Measurements from ENCODE around the gene USP53.
"Not testable (repeated sequence)": the region's sequence is repeated elsewhere in the genome, so short reads cannot be mapped to it uniquely, and the experiment has no call there.

The USP53 gene

GRCh38 chr4:119321921-119322687 is 109.6 kb downstream of the USP53 start, which contains the start of gene FABP2:
TSS of gene FABP2 (minus strand) at chr4:119322138. CDS start at chr4:119322102, 36 bp downstream.
- DNase-seq: no peak

GRCh38 chr4:119328695-119329094 is 116.2 kb downstream of the USP53 start:
- no peak for DNase-seq

- DNase-seq: no peak
Observed at GRCh38 chr4:119329835-119330620, 117.5 kb downstream of the USP53 start.

GRCh38 chr4:119336332-119336979 is 123.9 kb downstream of the USP53 start:
- not testable (repeated sequence) for DNase-seq

- DNase-seq: no peak
Observed at GRCh38 chr4:119337010-119337409, 124.5 kb downstream of the USP53 start.

- not testable (repeated sequence) for DNase-seq
Observed at GRCh38 chr4:119339895-119340294, 127.4 kb downstream of the USP53 start.

- not testable (repeated sequence) for DNase-seq
Observed at GRCh38 chr4:119343293-119343692, 130.8 kb downstream of the USP53 start.

Data from stimulated activated CD4-positive, alpha-beta T cell treated with anti-CD3 and anti-CD28 coated beads, Interleukin-1b, Interleukin-23, amount 100 ng/mL, for 48 hours (primary cell).